Loucy (cell line): Measurements from ENCODE around the gene CLTCL1.

Experiments
- H2AFZ ChIP-seq: fragments of 200-600 bp; sonication (generic); 2 replicates; pipeline ENCODE4 v1.6.0; 2016; ENCODE audit warnings: antibody characterized with exemption, mild to moderate bottlenecking, low read length, moderate library complexity
- H3F3A ChIP-seq: fragments of 200-600 bp; 2 replicates; pipeline ENCODE4 v1.6.0; 2016; ENCODE audit warnings: antibody characterized with exemption, low read depth, mild to moderate bottlenecking
- H3K27me3 ChIP-seq: fragments of 200-600 bp; sonication (generic); 2 replicates; pipeline ENCODE4 v1.6.1; 2014; ENCODE audit warnings: low read length, mild to moderate bottlenecking; ENCODE audit not compliant: insufficient read depth, poor library complexity, severe bottlenecking
- H3K36me3 ChIP-seq: fragments of 200-600 bp; sonication (generic); 2 replicates; pipeline ENCODE4 v1.6.1; 2016; ENCODE audit warnings: low read length; ENCODE audit not compliant: insufficient read depth
- H3K4me1 ChIP-seq: fragments of 200-600 bp; sonication (generic); 2 replicates; pipeline ENCODE4 v1.5.1; 2014; ENCODE audit warnings: low read length, mild to moderate bottlenecking; ENCODE audit not compliant: insufficient read depth, poor library complexity, severe bottlenecking
- H3K4me2 ChIP-seq: fragments of 200-600 bp; sonication (generic); 2 replicates; pipeline ENCODE4 v1.6.0; 2014; ENCODE audit warnings: antibody characterized with exemption, low read length, low read depth, mild to moderate bottlenecking; ENCODE audit not compliant: poor library complexity, severe bottlenecking
- H3K4me3 ChIP-seq: fragments of 200-600 bp; sonication (generic); 2 replicates; pipeline ENCODE4 v1.5.1; 2014; ENCODE audit warnings: low read length, mild to moderate bottlenecking, mixed read lengths; ENCODE audit not compliant: poor library complexity, severe bottlenecking
- H3K79me2 ChIP-seq: fragments of 200-600 bp; sonication (generic); 2 replicates; pipeline ENCODE4 v1.6.1; 2014; ENCODE audit warnings: low read length; ENCODE audit not compliant: insufficient read depth
- H3K9ac ChIP-seq: fragments of 200-600 bp; sonication (generic); 2 replicates; pipeline ENCODE4 v1.6.0; 2014; ENCODE audit warnings: mild to moderate bottlenecking, low read depth, low read length, moderate library complexity; ENCODE audit not compliant: poor library complexity, severe bottlenecking
- H3K9me2 ChIP-seq: fragments of 200-600 bp; sonication (generic); replicated peaks from 2 replicates; pipeline ENCODE4 v1.6.1; 2016; ENCODE audit warnings: low read depth, low read length, mixed read lengths
- H3K9me3 ChIP-seq: fragments of 200-600 bp; sonication (generic); 2 replicates; pipeline ENCODE4 v1.6.1; 2014; ENCODE audit warnings: mild to moderate bottlenecking, antibody characterized with exemption, low read length, low read depth; ENCODE audit not compliant: insufficient read depth
- H4K20me1 ChIP-seq: fragments of 200-600 bp; sonication (generic); 2 replicates; pipeline ENCODE4 v1.6.0; 2014; ENCODE audit warnings: antibody characterized with exemption, low read length, mild to moderate bottlenecking; ENCODE audit not compliant: insufficient read depth, poor library complexity, severe bottlenecking
- CTCF ChIP-seq: fragments of 200-600 bp; sonication (generic); conservative IDR thresholded peaks from 2 replicates; pipeline ENCODE4 v1.5.1; 2014; ENCODE audit warnings: mild to moderate bottlenecking, antibody characterized with exemption, low read length
- EZH2phosphoT487 ChIP-seq: fragments of 200-600 bp; IDR thresholded peaks from 2 replicates; pipeline ENCODE4 v1.6.1; 2018; ENCODE audit warnings: antibody characterized with exemption, mild to moderate bottlenecking, moderate library complexity, borderline replicate concordance

Gene CLTCL1

DNA sequence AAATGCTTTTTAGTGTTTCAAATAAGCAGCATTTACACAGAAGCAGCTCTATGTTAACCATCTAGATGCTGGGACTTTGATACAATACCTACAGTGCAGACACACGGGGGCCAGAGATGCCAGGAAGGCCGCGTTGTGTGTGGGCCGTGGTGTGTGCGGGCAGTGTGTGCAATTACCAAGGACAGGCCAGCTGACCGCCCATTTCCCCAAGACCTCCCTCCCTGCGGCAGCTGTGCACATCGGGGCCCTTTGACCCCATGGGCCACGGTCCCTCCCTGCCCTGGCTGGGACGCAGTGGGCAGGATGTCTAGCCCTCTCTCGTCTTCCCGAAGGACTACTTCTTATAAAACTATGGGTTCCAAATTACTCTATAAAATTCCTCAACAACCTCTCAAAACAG is 38.4 kb downstream of the CLTCL1 start:
- H4K20me1 ChIP-seq: no peaks in the 10 kb centered on the region
- no peaks in the 10 kb centered on the region for H3K9me3 ChIP-seq
- H3K36me3 ChIP-seq: no peaks in the 10 kb centered on the region
- no peak overlapping the region for H3K9ac ChIP-seq
- no peaks in the 10 kb centered on the region for H3K4me1 ChIP-seq
- H3K27me3 ChIP-seq: no peaks in the 10 kb centered on the region
- H3K9me2 ChIP-seq: no peaks in the 10 kb centered on the region
- no peaks in the 10 kb centered on the region for H3K79me2 ChIP-seq
- H3K4me3 ChIP-seq: no peak overlapping the region
- TF ChIP-seq CTCF: no peak
- TF ChIP-seq EZH2phosphoT487: no peak
- H3F3A ChIP-seq: no peaks in the 10 kb centered on the region
- H2AFZ ChIP-seq: no peak overlapping the region
- H3K4me2 ChIP-seq: no peak overlapping the region

DNA sequence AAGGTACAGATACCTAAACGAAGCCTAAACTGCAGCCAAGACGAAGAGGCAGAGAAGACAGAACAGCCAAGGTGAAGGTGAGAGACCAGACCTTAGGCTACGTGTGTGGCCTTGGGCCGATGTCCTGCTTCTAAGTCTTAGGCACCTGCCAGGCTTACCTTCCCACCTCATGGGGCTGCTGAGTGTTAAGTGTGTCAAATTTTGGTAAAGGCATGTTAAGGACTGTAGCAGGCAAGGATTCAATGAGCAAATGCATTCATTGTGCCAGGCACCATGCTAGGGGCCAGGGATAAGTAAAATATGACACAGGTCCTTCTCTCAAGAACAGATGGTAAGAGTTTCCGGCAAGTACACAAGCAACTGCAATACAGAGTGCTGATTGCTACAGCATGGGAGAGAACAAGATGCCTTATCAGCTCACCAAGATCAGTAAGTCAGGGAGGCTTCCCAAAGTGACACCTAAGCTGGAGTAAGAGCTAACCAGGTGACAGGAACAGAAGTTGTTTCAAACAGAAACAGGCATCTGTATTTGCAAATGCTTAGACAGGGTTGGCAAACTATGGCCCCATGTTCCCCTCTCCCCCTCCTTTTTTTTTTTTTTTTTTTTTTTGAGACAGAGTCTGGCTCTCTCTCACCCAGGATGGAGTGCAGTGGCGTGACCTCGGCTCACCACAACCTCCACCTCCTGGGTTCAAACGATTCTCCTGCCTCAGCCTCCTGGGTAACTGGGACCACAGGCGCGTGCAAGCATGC is 46.7 kb downstream of the CLTCL1 start:
- Histone ChIP-seq H4K20me1 (no peaks in the 10 kb centered on the region), H3K36me3 (no peaks in the 10 kb centered on the region), H3K9me3 (no peaks in the 10 kb centered on the region), H3K4me2 (no peak overlapping the region), H3K9ac (no peak overlapping the region), H3K27me3 (no peaks in the 10 kb centered on the region), H3K79me2 (no peaks in the 10 kb centered on the region), H3F3A (no peaks in the 10 kb centered on the region), H2AFZ (no peak overlapping the region), H3K9me2 (no peaks in the 10 kb centered on the region), H3K4me1 (no peaks in the 10 kb centered on the region), H3K4me3 (no peak overlapping the region)
- TF ChIP-seq CTCF (no peak), EZH2phosphoT487 (no peak)

GRCh38 chr22:19242699-19243098 is 48.8 kb downstream of the CLTCL1 start:
- no peak for TF ChIP-seq EZH2phosphoT487
- TF ChIP-seq CTCF: no peak
- H3K4me1 ChIP-seq: no peaks in the 10 kb centered on the region
- H3K27me3 ChIP-seq: no peaks in the 10 kb centered on the region
- H3K4me2 ChIP-seq: no peak overlapping the region
- H3K4me3 ChIP-seq: no peak overlapping the region
- H3K9me2 ChIP-seq: no peaks in the 10 kb centered on the region
- H3K9ac ChIP-seq: no peak overlapping the region
- H3K79me2 ChIP-seq: no peaks in the 10 kb centered on the region
- no peaks in the 10 kb centered on the region for H4K20me1 ChIP-seq
- no peaks in the 10 kb centered on the region for H3K36me3 ChIP-seq
- H3K9me3 ChIP-seq: no peaks in the 10 kb centered on the region
- H2AFZ ChIP-seq: no peak overlapping the region
- no peaks in the 10 kb centered on the region for H3F3A ChIP-seq
